ENCODE data around the gene FNDC5.

Gene FNDC5

GRCh38 chr1:32865639-32866405 is 4.9 kb downstream of the FNDC5 start:
- DNase-seq (ENCODE audit: low read depth in 3 of 3), result no peak

- DNase-seq (ENCODE audit: low read depth in 3 of 3), result no peak
Observed at GRCh38 chr1:32864375-32865019, 6.2 kb downstream of the FNDC5 start.

- no peak for DNase-seq (ENCODE audit: low read depth in 3 of 3)
Observed at GRCh38 chr1:32863881-32864245, 6.8 kb downstream of the FNDC5 start.

GRCh38 chr1:32863218-32863880 is 7.4 kb downstream of the FNDC5 start:
- no peak for DNase-seq (ENCODE audit: low read depth in 3 of 3)

- DNase-seq (ENCODE audit: low read depth in 3 of 3), result no peak
Observed at GRCh38 chr1:32861904-32862695, 8.6 kb downstream of the FNDC5 start.

GRCh38 chr1:32860566-32860965 is 10.1 kb downstream of the FNDC5 start:
- no peak for DNase-seq (ENCODE audit: low read depth in 3 of 3)

GRCh38 chr1:32859915-32860314 is 10.8 kb downstream of the FNDC5 start:
- DNase-seq (ENCODE audit: low read depth in 3 of 3), result no peak

GRCh38 chr1:32858791-32859190 is 11.9 kb downstream of the FNDC5 start:
- DNase-seq (ENCODE audit: low read depth in 3 of 3), result no peak

GRCh38 chr1:32858136-32858535 is 12.6 kb downstream of the FNDC5 start:
- DNase-seq (ENCODE audit: low read depth in 3 of 3), result no peak

GRCh38 chr1:32855861-32856617 is 14.7 kb downstream of the FNDC5 start:
- no peak for DNase-seq (ENCODE audit: low read depth in 3 of 3)

- no peak for DNase-seq (ENCODE audit: low read depth in 3 of 3)
Observed at GRCh38 chr1:32848354-32849063, 22.2 kb downstream of the FNDC5 start.

GRCh38 chr1:32831878-32832277 is 38.8 kb downstream of the FNDC5 start:
- DNase-seq (ENCODE audit: low read depth in 3 of 3), result no peak

- no peak for DNase-seq (ENCODE audit: low read depth in 3 of 3)
Observed at GRCh38 chr1:32830092-32830852, 40.4 kb downstream of the FNDC5 start.

GRCh38 chr1:32828341-32828740 is 42.4 kb downstream of the FNDC5 start:
- DNase-seq (ENCODE audit: low read depth in 3 of 3), result no peak

GRCh38 chr1:32825181-32825580 is 45.5 kb downstream of the FNDC5 start:
- DNase-seq (ENCODE audit: low read depth in 3 of 3), result no peak

- no peak for DNase-seq (ENCODE audit: low read depth in 3 of 3)
Observed at GRCh38 chr1:32818804-32819541, 51.7 kb downstream of the FNDC5 start.

- peak in 1 of 3 experiments; percentile 40 for DNase-seq (ENCODE audit: low read depth in 3 of 3)
Observed at GRCh38 chr1:32817815-32818786, 52.6 kb downstream of the FNDC5 start.

All from stimulated activated CD4-positive, alpha-beta T cell treated with anti-CD3 and anti-CD28 coated beads, TNF-alpha, amount 100 ng/mL, for 24 hours (primary cell).